GM11168 (cell line): ENCODE measurements around the gene NTM.

Experiments
- in situ Hi-C: fragments of 300-500 bp; cut with MboI; formaldehyde crosslinking; loops from one replicate; pipeline ENCODE4 v1.12.0; 2022; ENCODE audit warnings: low sequenced_read_pairs; ENCODE audit not compliant: unreplicated experiment

Gene NTM

DNA sequence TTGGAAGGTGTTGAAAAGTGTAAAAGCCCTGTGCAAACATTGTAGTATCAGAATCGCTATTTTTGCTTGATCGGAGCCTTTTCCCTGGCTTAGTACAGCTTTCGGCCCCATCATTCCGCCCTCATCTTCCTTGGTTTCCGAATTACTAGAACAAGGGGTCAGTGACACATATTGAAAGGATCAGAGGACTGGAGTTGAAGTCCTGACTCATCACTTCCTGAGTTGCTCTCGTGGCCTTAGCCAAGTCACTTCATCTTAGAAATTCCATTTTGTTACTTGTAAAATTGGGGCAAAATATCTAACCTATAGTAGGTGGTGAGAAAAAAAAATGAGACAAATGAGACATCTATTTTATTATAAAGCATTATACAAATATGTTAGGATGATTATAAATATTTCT, 375.0 kb downstream of the NTM start:
- in situ Hi-C loops = no loop called here

DNA sequence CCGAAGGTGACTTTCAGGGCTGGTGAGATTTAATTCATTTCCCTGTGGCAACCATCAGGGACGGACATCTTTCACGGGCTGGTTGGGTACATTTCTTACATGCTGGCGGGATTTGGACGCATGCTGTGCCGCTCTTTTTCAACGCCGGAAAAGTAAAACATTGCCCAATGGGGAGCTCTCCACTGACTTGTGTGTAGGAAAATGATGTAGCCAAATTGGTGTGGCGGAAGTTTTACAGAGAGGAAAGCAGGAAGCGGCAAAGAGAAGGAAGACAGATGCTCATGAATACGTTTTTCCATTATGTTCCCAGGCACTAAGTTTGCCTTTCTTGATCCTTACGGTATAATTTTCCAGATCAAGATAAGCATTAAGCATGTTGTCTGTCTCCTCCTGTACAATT, 375.8 kb downstream of the NTM start:
- in situ Hi-C loops = no loop called here

DNA sequence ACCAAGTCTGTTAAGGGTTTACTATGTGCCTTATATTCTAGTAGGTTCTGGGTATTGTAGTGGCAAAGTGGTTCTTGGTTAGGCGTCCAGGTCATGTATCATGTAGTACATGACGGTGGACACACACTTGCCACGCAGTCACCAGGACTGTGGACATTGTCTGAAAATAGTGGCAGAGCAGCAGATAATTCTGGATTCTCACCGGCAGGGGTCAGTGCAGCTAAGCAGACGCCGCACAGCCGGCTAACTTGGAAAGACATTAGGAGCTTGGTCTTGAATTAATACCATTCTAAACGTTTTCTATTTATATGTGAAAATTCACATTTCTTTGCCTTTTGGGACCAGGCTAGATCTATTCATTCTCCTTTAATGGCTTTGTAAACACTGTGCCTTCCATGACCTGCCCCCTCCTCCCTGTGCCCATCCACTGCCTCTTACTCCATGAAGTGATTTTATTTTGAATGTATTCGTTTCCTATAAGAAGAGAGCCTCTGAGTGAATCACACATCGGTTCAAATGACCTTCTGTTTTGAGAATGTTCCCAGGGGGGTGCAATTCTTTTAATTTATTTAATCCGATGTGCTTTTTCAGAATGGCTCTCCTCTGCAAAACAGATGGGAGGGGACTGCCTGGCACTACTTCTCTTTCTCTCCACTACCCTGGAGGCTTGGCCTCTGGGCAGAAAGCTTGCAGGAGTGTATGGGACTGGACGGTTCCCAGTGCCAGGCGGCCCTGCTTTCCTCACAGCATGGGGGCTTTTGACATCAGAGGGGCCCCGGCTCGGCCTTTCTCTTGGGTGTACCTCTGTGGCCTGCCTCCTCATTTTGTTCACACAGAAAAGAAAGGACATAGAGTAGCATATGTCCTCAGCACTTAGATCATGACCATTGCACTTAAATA, 378.0 kb downstream of the NTM start:
- in situ Hi-C loops = no loop called here

DNA sequence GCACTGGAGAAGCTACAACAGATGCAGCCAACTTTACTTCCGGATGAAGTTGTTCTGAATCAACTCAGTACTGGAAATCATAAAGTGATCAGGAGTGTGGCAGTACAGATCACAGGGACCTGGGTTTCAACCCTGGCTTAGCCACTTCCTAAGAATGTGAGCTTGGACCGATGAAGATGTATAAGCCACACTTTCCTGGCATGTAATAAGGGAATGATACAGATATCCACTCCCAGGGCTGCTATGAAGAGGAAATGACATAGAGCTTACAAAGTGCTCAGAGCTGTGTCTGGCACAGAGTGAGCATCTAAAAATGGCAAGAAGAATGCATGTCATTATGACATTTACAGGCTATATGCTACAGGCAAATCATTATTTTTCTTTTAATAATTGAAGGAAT, 378.7 kb downstream of the NTM start:
- in situ Hi-C loops = no loop called here

DNA sequence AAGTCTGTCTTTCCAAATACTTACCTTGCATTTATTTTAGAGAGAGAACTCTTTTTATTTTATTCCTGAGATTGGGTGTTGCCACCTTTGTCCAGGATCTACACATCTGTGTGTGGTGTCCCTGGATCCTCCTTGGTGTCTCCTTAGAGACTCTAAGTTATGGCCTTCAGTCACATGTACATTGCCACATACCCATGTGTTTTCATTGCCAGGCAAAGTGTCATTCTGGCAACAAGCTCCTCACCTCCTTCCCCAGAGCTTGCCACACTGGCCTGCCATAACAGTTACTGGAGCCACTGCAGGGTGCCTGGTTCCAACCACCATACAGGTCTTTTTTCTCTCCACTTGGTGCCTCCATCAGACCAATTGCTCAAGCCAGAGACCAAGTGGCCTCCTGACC, 379.7 kb downstream of the NTM start:
- in situ Hi-C loops = no loop called here

DNA sequence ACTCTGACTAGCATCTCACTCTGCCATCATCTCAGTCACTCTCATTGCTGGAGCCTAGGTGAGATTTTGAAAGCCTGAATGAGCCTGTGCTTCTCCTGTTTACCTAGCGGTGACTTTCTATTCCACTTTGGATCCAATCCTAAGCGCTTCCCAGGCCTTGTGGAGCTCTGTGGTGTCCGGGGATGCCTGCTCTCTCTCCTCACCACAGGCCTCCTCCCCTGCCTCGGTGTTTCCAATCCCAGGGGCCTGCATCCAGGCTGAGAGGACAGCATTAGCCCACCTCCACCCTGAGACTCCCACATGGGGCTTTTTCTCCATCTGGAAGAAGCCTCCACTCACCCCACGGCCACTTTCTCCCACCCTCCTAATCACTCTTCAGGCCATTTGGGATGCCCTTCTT, 380.3 kb downstream of the NTM start:
- in situ Hi-C loops = no loop called here

DNA sequence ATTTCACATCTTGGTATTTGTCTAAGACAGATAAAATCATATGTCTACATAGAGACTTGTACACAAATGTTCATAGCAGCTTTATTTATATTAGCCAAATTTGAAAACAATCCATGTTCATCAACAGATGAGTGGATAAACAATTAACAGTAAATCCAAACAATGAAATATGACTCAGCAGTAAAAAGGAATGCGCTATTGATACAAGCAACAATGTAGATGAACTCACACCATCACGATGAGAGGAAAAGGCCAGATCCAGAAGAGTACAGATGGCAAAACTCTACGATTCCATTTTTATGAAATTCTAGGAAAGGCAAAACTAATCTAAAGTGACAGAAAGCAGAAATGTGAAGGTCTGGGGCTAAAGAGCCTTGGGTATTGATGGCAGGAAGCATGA, 384.3 kb downstream of the NTM start:
- in situ Hi-C loops = no loop called here

DNA sequence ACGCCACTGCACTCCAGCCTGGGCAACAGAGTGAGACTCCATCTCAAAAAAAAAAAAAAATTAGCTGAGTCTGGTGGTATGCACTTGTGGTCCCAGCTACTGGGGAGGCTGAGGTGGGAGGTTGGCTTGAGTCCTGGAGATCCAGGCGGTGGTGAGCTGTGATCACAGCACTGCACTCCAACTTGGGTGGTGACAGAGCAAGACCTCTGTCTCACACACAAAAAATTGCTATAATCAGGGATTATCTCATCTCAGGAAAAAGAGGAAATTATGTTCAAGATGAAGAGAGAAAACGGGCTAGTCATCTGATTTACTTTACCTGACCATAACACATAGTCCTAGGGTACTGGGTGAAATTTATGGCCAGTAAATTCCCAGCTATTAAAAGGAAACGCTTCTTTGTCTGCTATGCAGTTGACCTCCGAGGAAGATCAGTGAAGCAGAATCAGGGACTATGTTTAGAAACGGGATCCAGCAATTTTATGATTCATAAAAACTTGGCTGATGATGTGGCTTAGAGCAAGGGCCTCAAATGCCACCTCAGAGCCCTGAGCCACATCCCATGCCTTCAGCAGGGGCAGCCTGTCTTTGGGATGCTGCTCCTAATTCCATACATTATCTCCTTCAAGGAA, 386.2 kb downstream of the NTM start:
- in situ Hi-C loops = no loop called here

DNA sequence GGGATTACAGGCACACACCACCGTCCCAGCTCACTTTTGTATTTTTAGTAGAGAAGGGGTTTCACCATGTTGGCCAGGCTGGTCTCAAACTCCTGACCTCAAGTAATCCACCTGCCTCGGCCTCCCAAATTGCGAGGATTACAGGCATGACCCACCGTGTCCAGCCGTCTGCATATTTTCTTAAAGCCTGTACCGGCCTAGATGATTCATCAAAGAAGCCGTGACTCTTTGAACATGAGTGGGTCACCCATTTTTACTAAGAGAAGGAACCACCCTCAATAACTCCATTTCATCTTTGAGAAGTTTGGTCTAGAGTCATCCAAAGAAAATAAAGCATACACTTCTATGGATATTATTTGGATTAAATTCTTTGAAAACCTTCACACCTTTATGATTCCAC, 388.3 kb downstream of the NTM start:
- in situ Hi-C loops = no loop called here

DNA sequence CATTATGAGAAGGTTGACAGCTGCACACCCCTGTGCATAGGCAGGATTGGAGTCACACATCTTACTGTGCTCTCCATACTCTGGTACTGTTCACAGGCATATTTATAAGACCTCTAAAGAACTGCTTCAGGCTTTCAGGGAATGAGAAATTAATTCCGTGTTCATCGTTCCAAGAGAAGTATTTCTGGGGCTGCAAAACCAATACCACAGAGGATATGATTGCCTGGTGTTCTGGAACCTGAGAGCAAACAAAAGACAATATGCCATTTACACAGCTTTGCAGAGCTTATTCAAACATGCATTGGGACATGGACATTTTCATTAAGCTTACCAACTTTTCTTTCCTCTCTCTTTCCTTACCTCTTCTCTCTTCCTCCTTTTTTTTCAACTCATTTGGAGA, 388.7 kb downstream of the NTM start:
- in situ Hi-C loops = no loop called here

DNA sequence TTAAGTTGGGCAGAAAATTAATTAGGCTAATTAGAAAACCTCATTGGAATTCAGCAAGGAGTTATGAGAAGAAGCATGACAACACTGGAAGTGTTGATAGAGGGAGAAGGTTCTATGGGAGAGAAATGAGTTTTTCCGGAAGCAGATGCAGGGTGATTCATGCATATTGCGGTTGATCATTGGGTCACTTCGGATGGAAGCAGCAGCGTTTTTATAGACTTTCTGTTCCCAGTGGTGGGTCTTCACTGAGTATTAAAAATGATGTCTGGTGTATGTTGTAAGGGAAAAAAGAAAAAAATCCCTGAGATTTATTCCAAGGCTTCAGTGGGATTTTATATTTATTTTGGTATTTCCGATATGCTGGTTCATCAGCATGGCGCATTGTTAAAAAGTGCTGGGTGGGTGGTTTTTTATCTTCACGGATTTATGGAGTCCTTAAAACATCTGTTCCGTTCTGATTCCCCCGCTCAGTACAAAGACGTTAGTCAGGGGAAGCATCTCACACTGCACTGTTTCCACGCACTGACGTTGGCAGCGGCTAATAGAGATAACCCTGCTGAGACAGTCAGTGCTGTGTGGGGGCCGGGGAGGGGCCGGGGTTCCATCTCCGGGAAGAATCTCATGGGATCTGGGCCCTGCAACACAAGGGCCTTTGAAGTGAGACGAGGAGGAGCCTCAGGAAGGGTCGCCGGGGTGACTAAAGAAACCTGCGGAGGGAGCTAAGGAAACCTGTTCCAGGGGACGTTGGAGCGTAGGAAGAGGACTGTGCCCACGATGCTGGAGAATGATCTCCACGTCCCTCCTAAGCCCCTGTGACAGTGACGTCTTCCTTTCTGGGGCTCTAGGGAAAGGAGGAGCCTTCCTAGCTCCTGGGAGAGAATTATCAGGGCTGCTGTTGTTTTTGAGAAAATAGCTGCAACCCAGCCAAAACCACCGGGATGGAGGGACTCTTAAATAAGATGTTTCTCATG, 390.0 kb downstream of the NTM start:
- in situ Hi-C loops = no loop called here

DNA sequence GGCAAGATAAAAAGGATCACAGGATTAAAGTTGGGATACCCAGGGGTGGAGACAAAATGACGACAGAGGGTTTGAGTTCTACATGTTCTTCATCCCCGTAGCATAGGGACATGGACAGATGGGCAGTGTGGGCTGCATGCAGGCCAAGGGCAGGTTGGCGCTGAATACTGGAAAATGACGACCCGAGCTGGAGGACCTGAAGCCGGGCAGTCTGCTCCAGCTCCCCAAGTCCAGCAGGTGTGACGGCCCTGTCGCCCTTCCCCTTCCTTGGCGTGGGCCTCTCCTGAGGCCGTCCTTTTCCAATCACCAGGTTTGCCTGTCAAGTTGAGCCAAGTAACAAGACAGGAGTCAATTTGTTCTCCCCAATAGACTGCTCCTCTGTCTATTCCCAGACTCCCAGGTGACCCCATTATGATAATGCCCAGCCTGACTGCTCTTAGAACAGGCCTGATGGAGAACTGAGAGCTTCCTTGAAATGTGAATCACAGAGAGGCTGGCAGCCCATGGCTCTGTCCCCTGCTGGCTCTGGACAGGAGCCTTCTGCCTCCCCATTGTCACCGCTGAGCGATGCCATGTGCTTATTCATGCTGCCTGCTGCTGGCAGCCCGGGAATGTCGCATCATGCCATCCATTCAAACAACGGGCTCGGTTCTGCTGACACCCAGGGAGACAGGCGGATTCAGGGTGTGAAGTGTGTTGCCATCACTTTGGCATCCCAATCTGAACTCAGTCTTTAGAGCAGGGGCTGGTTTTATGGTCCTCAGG, 392.1 kb downstream of the NTM start:
- in situ Hi-C loops = no loop called here

DNA sequence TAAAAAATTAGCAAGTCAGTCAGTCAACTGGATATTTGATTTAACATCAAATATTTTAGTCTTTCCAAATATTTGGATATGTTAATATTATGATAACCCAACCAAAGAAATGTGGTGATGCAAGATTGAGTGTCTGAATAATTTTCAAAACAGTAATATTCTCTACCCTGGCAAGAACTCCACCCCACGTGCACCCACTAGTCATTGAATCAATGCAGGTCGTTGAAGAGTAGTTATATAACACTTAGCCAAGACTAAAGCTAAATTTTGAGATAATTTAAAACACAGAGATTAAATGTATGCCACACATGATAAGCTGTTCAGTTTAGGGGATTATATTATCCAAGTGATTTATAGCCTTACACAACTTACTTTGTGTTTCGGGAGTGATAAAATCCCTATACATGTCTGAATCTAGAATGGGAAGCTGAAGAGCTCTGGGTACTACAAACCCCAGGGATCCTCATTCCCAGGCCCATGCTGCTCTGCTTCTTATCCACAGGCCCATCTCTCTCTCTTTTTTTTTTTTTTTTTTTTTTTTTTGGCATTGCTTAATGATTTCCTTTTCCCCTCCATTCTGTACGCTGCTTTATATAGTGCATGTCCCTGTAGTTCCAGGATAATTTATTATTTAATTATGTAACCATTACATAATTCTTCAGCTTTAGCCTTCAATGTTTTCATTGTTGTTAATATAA, 392.9 kb downstream of the NTM start:
- in situ Hi-C loops = no loop called here

DNA sequence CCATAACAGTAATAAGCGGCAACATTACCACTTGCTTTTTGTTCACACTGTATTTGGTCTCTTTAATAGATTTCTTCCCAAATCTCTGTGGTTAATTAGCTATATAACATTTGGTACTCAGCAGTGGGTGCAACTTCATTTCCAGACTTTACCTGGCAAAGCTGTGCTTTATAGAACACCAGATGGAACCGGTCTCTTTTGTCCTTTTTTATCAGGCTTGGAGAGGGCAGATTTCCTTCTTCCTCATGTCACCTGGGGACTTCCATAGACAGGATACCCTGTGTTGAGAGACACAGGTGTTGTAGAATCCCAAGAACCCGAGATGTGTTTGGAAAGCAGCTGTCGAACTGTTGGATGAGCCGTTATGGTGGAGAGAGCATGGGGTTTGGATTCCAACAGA, 393.7 kb downstream of the NTM start:
- in situ Hi-C loops = no loop called here

DNA sequence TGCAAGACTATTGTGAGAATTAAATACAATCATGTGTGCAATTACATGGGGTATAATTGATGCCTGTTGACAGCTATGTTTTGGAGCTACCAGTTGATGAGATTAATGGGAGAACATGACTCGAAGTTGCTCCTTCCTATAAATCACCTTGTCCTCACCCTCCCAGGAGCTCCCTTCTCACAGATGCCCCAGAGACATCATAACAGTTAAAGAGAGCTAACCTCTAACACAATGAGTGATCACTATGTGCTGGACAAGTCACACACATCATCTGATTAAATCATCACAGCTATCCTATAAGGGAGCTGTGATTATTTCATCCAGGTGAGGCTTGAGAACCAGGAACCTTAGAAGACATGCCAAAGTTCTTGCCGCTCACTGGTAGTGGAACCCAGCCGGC, 394.2 kb downstream of the NTM start:
- in situ Hi-C loops = no loop called here

DNA sequence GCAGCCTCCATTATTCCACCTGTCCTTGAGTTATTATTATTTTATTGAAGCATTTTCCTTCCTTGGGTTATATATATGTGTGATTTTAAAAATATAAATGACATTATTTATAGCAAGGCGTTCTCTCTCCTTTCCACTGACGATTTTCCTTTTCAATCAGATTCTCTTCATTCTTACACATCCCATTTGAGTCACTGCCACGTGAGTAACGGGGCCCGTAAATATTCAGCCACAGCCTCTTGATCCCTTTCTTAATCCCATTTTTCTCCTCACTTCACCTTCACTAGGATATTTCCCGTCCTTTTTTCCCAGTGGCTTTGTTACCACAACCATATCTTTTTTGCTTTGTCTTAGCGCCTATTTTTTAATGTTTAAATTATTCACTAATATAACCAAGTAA, 396.2 kb downstream of the NTM start:
- in situ Hi-C loops = no loop called here

DNA sequence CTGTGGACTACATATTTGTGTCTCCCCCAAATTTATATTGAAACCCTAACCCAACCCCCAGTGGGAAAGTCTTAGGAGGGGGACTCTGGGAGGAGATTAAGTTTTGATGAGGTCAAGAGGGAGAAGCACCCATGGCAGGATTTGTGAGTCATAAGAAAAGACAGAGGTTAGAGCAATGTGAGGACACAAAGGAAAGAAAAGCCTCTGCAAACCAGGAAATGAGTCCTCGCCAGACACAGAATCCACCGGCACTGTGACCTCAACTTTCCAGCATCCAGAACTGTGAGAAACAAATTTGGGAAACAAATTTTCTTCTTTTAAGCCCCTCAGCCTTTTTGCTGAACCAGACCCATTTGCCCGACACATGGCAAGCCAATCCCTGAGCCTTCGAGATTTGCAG, 397.0 kb downstream of the NTM start:
- in situ Hi-C loops = no loop called here

DNA sequence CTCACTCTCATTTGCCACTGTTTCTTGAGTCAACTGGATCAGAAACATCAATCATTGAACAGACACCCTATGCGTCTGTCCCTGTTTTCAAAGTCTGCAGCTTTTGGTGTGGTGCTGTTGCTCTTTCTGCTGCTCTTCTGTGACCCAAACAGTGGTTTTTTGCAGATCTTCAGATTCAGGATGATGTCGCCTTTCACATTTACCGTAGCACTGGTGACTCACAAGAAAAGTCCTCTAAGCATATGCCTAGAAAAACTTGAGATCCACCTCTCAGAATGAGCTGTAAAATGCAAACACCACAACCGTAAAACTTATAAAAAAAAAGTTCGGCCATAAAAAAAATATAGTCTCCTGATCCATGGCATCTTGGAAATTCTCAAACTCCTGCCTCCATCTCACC, 400.4 kb downstream of the NTM start:
- in situ Hi-C loops = no loop called here

DNA sequence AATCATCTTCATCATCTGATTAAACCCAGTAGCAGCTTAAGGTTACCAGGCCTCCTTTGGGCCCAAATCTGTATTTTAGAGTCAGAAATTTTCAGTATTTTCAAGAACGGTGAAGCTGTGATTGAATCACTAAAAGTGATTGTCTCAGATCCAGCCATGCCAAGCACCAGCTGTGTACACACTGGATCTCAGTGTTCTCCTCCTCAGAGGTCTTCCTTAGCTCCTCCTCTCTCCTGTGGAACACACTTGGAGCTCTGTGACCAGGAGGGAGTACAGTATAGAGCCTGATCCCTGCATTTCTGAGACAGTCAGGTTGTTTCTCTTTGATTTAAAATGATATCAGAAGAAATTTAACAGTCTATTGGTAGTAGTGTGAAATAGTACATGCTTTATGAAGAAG, 401.1 kb downstream of the NTM start:
- in situ Hi-C loops = no loop called here

DNA sequence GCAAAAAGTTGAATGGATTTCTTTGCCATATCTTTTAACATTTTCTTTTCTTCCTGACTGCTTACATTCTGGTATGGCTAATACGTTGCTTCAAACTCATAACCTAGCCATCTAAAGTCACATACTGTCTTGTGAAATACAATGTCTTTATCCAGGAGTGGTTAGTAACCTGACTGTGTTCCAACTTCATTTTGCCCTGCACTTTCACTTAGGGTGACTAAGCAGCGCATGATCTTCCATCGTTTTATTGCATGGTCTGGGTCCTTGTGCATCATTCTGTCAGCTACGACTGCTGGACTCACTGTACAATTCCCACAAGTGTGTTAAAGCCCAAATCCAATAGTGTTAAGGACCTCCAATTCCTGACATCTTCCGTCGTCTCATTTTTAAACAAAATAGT, 403.2 kb downstream of the NTM start:
- in situ Hi-C loops = no loop called here
